ENCODE results near the gene TSTD1. TPM values are rescaled to one million over a fixed set of nuclear protein-coding genes. Genes with fewer than 3 reads are reported as not detected.
"Not testable (repeated sequence)": the region's sequence is repeated elsewhere in the genome, so short reads cannot be mapped to it uniquely, and the experiment has no call there.

Gene TSTD1
- polyA plus RNA-seq, 3 donors, result 61.6 to 79.0 (median 67.7) TPM

DNA sequence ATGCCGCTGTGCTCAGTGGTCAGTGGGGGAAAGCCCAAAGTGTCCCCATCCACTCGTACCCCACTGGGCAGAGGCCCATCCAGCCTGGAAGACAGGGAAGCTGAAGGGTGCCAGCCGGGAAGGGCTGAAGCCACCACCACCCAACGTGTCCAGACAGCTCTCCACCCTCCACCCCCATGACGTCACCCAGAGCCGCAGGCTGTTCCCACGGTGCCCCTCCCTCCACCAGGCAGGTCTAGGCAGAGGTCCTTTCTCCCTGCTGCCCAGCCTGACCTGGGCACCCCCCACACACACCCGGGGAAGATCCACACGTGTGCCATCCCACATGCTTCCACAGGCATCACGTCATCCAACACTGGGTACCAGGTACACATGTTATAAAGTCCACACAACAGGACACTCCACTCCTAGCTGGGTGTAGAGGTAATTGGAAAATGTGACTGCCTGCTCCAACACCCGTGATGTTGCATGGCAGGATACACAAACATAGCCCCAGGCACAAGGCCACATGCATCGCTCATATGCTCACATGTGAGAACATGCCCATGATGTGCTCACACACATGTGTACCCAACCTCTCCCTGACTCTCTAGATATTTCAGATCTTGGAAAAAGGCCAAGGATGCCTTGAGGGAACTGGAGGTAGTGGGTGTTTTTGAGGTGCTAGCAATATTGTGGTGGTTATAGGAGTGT lies 36.1 kb upstream of the TSTD1 start:
- no peak for DNase-seq

DNA sequence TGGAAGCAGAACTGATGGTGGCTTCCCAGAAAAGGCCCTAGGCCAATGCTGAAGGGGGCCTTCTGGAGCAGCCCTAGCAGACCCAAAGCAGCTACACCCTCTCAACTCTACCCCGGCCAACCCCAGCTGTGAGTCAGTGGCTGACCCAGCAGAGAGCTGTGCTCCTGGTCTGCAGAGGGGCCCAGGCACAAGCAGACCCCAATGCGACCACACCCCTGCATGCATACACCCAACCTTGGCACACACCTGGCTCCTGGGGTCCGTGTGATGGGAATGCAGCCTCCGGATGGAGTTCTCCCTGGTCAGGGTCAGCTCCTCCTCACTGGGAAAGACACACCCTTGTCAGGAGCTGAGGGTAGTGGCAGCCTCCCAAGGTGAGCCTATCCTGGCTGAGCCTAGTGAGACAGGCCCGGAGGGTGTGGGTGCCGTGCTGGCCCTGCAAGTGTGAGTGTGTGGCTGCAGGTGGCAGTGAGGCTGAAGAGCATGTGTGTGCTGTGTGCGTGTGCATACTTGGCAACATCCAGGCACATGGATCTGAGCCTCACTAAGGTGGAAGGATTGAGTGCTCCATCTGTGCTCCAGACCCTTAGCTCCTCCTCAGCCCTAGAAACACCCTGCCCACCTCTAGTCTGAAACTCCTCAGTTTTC lies 34.8 kb upstream of the TSTD1 start:
- DNase-seq, result no peak

DNA sequence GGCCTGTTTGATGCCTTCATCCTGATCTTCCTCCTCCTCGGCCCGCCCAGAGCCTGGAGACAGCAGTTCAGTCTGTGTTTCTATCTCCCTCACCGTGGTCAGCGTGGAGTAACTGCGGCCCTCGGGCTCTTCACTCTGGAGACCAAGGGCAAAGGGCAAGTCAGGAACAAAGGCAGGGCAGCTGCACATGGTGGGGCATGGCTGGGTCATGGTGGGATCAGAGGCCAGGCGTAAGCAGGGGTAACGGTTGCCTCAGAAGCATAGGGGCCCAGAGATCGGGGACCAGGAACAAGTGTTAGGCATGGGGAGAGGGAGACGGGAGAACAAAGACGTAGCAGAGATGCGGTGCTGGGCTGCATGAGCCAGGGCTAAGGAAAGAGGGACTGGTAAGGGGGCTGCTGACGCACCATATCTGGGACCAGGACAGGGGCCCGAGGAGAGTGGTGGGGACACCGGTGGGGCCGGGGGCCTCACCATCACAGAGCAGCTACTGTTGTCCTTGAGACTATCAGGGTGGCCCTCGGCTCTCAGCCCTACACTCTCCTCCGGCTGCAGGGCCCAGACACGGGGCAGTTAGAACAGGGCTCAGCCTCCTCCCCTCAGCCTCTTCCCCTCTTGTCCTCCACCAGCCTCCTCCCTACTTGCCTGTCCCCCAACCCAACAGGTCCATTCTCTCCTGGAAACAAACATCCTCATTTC lies 34.1 kb upstream of the TSTD1 start:
- DNase-seq, result no peak

DNA sequence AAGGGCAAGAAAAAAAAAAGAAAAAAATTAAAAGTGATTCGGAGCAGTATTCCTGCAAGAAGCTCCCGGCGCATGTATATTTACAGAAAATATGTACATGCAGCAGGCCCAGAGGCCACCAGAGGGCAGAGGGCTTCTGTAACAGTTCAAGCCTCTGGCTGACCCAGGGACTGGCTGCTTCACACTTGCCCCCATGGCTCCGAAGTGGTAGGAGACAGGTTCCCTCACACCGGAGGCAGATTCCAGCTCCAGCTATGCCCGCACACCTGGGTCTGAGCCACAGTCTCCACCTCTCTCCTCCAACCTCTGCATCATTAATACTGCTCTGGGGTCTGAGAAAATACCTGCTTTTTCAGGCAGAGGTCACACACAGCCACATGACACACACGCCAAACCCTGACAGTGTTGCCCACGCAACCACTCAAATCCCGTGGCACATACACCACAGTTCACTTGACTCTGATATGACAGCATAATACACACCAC lies 33.2 kb upstream of the TSTD1 start:
- no peak for DNase-seq

DNA sequence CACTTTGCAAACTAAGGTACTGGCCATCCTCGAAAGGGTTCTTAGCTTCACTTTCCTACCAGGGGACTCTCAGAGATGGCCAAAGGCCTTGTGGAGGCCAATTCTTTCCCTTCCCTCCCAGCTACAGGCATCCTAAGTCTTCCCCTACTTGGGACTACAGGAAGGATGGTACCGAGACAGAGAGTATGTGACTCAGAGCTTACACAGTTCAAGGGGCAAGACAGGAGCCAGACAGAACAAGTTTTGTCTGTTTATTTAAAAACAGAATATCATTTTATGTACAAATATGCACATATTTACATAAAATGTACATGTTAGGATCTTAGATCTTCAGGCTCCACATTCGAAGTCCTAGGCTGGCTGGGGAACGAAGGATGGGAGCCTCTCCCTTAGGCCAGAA lies 32.0 kb upstream of the TSTD1 start:
- DNase-seq, result no peak

DNA sequence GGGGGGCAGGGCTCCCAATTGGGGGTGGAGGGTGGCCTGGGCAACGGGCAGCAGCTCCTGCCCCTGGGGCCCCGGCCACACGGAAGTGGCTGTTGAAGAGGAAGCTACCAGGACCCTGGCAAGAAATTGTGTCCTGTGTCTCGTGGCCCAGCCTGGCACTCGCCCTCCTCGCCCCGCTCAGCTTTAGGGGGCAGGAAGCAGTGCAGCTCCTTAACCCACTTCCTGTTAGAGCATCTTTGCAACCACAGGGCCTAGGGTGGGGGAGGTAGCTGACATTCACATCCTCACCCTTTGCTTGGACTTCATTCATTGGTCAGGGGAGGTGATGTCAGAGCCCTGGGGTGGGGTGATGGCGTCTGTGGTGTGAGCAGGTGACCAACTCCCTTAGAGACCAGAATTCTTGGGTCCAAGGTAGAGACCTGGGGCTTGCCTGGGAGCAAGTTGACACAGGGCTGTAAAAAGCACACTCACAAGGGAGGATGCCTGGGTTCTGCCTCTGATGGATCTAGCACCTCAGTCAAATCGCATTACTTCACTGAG lies 31.0 kb upstream of the TSTD1 start, which contains the start of gene ARHGAP30:
ARHGAP30 (minus strand) TSS at position 161 of the 540 bp plus-strand sequence. CDS start 267 bp downstream, outside the sequence.
- DNase-seq, result no peak

DNA sequence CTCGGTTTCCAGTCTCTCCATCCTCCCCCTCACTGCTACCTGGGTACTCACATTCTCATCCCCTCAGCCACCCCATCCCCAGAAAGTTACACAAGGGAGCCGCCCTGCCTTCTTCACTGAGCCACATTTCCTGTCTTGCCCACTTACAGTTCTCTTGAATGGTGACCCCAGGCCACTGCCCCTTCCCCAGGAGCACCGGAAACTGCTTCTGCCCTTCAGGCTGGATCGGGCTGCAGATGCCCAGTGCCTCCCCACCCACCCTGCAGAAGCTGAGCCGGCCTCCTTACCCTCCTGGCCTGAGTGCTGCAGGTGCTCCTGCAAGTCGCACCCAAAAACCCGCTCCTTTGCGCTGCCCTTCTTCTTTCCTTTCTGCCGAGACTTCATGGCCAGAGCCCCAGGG lies 30.5 kb upstream of the TSTD1 start:
- DNase-seq, result no peak

DNA sequence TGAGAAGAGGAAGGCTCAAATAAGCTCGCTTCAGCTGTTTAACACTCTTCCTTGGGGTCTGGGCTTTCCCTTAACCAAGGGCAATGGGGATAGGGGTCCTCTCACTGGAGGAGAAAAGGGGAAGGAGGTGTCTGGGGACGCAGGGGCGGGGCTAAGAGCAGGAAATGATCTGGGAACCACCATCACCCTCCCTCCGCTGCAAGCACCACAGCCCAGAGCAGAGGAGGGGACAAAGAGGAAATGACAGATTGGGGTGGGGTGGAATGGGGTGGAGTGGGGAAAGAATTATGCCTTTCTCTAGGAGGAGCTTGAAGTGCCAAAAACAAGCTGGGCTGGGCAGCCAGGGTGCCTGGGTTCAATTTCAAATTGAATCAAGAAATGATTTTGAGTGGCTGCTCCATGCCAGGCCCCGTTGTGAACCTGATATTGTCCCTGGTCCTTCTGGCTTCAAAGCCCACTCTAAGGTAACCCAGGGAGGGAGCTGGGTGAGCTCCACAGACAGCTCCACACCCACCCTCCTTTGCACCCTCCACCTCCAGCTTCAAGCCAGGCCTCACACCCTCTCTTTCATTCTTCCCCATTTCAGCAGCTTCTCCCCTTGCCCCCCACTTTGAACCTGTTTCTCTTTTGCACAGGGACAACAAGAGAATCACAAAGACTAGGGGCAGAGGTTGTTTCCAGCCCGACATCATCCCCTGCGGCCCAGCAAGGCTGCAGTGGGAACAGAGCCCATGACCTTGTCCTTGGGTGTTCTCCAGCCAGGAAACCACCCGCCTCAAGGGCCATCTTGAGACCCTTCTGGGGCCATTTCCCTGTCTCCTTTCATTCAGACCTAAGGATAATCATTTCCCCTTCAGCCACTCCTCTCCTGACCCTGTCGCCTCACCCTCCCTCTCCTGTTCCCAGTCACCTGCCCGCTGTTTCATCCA lies 29.8 kb upstream of the TSTD1 start:
- no peak for DNase-seq

DNA sequence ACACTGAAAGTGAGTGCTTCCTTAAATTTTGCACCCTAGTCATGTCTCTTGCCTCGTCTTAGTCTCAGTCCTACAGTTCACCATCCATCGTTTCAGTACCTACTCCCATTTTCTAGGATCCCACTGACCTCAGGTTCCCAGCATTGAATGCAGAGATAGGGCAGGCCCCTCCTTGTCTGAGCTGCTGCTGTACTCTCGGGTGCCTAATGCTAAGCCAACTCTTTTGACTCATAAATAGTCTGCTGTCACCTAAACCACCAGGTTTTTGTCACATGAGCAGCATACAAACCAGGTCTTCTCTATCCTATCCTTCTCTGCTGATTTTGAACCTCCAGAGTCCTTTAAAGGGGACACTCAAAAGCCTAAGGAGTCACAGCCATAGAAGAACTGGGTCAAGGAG lies 27.9 kb upstream of the TSTD1 start:
- no peak for DNase-seq

DNA sequence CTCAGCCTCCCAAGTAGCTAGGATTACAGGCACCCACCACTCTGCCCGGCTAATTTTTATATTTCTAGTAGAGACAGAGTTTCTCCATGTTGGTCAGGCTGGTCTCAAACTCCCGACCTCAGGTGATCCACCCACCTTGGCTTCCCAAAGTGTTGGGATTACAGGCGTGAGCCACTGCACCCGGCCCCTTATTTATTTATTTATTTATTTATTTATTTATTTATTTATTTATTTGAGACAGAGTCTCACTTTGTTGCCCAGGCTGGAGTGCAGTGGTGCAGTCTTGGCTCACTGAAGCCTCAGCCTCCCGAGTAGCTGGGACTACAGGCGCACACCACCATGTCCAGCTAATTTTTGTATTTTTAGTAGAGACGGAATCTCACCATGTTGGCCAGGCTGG lies 26.9 kb upstream of the TSTD1 start:
- DNase-seq, result not testable (repeated sequence)

DNA sequence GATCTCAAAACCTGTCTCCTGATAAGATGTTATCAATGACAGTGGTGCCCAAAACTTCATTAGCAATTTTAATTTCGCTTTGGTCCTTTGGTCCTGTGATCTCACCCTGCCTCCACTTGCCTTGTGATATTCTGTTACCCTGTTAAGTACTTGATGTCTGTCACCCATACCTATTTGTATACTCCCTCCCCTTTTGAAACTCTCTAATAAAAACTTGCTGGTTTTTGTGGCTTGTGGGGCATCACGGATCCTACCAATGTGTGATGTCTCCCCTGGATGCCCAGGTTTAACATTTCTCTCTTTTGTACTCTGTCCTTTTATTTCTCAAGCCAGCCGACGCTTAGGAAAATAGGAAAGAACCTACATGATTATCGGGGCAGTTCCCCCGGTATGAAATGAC lies 25.2 kb upstream of the TSTD1 start:
- not testable (repeated sequence) for DNase-seq

DNA sequence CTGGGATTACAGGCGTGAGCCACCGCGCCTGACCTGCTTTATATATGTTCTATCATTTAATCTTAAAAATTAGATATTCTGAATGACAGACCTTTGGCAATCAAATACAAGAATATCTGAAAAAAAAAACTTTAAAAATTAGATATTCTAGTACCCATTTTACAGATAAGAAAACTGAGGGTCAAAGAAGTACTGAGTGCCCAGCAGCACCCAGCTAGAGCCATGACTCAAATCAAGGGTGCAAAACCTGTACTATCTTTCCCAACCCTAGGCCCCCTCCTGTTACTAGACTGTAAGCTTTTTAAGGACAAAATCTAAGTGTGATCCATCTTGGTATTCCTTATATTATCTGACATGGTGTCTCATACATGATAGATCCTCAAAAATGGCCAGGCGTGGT lies 22.7 kb upstream of the TSTD1 start:
- no peak for DNase-seq

DNA sequence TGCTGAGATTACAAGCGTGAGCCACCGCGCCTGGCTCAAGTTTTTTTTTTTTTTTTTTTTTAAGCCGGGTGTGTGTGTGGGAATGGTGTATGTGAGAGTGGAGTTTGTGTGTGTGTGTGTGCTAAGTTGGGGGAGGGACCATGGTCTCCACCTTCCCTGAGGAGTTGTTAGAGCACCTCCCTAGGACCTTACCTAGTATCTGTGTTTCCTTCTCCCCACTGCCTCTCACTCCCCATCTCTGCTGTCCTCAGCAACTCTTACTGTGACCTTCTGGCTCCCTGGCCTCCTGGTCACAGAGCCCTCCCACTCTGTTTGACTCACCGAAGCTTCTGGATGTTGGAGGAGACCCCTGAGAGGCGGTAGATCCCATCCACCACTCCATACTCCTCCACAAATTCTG lies 20.5 kb upstream of the TSTD1 start:
- DNase-seq, result no peak

DNA sequence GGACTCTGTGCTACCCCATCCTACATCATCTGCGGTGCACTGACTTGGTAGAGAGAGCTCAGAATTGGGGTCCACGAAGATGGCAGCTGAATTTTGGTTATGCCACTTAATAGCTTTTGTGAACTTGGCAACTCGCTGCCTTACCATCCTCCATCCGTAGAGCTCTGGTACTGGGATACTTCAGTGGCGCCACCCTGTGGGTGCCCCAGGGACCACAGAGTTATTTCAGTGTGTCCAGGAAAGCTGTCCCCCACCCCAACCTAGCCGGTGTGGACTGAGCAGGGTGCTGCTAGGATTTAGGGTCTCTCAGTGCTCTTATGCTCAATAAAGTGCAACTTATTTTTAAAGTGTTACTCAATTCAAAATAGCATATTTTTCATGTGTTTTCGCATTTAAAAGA lies 16.0 kb upstream of the TSTD1 start:
- no peak for DNase-seq

DNA sequence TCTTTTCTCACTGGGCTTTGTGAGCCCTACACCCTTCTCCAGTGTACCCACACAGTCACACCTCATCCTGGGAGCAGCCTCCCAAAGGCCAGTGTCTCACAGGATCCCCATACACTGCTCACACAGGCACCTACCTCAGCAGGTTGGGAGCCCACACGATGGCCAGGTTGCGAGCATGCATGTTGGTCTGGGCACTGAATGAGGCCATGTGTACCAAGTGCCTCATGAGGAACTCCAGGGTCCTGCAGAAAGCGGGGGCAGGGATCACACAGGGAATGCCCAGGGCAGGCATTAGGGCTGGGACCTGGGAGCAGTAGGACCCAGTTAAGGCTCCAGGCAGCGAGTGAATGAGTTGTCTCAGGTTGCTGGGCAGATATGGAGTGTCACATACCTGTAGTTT lies 15.5 kb upstream of the TSTD1 start:
- no peak for DNase-seq

DNA sequence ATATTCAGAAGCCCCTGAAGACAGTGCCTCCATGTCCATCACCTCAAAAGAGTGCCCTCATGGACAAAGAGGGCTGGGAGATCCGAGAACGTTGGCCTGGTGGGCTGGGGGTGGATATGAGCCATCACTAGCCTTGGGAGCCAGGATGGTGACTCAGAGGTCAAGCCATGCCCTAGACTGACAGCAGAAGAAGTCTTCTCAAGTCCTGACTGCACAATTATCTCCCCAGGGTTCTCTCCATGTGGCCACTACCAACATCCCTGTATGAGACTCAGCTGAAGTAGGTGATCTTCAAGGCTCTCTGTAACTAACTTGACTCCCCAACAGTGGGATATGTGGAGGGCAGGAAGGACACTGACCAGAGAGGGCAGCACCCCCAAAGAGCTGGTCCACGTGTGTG lies 14.1 kb upstream of the TSTD1 start:
- DNase-seq, result no peak

DNA sequence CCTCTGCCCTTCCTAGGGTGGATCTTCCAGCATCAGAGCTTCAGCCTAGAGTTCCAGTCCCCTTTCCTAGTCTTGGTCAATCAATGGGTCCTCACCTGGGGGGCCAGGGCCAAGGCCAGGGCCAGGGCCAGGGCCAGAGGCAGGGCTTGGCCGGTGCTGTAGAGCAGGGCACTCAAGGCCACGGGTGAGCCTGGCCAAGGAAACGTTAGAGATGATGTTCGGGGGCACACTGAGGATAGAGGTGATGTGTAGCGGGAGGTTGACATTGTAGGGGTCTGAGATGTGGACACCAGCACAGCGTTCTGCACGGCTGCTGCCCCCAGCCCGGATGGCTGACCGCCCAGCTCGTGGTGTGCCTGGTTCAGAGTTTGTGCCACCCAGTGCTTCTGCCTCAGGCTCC lies 12.5 kb upstream of the TSTD1 start:
- DNase-seq, result no peak

DNA sequence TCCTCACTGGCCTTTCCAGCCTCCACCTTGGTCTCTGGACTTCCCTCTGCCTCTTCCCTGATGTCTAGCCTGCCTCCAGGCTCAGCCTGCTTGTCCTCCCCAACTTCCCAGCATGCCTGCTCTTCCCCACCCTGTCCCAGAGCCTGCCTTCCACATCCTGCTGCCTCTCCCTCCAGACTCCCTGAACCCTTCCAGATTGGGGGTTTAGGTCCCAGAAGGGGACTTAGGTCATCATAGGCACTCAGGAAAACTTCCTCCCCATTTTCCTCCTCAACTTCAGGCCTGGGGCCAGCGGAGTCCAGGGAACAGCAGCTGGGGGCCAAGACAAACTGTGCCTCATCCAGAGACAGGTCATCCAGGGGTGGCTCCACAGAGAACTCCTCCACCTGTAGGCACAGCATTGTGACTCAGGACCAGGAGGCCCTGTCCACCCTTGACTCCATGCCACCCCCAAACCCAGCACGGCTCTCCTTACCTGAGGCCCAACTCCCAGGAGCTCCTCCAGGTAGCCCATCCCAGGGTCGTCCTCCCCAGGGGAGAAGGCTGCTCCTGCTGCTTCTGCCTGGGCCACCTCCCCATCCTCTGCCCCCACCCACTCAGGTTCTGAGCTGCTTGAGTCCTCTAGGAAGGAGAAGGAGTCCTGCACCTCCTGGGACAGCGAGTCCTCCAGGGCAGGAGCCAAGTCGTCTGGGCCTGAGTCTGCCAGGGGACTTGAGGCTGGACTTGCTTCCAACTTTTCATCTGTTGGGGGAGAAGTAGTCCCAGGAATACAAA lies 10.4 kb upstream of the TSTD1 start:
- no peak for DNase-seq

DNA sequence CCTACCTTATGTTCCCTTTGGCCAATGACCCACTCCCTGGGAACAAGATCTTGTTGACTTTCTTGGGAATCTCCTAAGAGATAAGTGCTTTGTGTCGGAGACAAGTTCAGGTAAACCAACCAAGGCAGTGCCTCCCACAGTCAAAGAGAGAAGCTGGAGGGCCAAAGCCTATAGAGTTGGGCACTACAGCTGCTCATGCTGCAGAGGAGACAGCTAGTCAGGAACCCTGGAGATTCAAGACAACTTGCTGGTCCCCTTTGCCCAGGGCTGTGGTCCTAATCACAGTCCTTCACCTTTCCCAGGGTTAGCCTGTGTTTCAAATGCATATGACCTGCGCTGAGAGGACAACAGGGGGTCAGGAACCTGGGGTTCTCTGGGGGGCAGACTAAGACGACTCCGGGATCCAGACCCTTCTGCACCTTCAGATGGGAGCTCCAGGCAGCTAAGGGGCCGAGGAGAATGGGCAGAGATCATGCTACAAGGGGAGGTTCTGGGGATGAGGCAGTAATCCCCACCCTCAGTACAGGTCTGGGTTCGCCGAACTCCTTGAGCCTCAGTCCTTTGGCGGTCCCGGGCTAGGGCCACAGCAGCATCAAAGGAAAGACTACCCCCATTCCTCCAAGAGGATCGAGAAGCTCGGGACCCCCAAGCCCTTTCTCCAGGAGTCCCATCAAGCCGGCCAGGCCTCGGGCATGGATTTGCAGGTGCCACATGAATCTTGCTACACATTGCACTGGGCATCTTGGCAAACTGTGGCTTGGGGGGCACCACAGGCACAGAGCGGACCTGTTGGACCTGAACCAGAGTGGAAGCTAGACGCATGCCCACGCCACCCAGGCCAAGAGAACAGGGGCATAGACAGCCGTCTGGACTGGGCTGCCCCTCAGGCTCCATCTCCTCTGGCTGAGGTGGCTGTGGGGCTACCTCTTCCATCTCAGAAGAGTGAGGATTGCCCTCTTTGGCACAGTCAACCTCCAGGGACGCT lies 9.0 kb upstream of the TSTD1 start:
- no peak for DNase-seq
